GM06990 (cell line): ENCODE results near the gene RPL28.

Experiments used
- DNase-seq: peaks from one replicate; pipeline ENCODE4 v3.0.0-alpha.2; 2011; ENCODE audit not compliant: insufficient read length; ENCODE audit errors: extremely low read depth
- H3K27me3 ChIP-seq: replicated peaks from 2 replicates; pipeline ENCODE4 v1.6.0; 2011; ENCODE audit warnings: low read length; ENCODE audit not compliant: control insufficient read depth, insufficient read depth
- H3K36me3 ChIP-seq: 2 replicates; pipeline ENCODE4 v1.5.1; 2011; ENCODE audit warnings: low read length; ENCODE audit not compliant: control insufficient read depth, insufficient read depth
- H3K4me3 ChIP-seq: replicated peaks from 2 replicates; pipeline ENCODE4 v1.5.1; 2011; ENCODE audit warnings: low read depth, mild to moderate bottlenecking, control low read depth, low read length
- TF ChIP-seq, protein P1 (sequence below): IDR thresholded peaks from 2 replicates; pipeline ENCODE4 v1.5.1; 2011; ENCODE audit warnings: low read length, control low read depth, mild to moderate bottlenecking, inconsistent platforms; ENCODE audit not compliant: insufficient read depth, poor library complexity, severe bottlenecking

Gene RPL28

DNA sequence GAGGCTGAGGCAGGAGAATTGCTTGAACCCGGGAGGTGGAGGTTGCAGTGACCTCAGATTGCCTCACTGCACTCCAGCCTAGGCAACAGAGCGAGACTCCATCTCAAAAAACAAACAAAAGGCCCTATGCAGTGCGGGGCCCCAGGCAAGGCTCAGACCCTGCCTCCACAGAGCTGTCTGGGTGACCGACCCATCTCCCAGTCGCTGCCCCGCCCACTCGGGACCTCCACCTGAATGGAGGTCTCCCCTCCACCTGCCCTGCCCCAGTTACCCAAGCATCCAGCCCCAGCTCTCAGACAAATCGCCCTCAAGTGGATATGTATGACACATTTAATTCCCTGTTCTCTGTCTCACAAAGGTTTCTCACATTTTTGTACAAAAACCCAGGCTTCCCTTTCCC is 20.5 kb upstream of the RPL28 start:
- no peaks in the 10 kb centered on the region; the same call in 1 of the 2 replicates for H3K27me3 ChIP-seq
- DNase-seq: no peak
- no peaks in the 10 kb centered on the region for H3K36me3 ChIP-seq
- H3K4me3 ChIP-seq: no peak overlapping the region
- TF ChIP-seq, protein P1, sequence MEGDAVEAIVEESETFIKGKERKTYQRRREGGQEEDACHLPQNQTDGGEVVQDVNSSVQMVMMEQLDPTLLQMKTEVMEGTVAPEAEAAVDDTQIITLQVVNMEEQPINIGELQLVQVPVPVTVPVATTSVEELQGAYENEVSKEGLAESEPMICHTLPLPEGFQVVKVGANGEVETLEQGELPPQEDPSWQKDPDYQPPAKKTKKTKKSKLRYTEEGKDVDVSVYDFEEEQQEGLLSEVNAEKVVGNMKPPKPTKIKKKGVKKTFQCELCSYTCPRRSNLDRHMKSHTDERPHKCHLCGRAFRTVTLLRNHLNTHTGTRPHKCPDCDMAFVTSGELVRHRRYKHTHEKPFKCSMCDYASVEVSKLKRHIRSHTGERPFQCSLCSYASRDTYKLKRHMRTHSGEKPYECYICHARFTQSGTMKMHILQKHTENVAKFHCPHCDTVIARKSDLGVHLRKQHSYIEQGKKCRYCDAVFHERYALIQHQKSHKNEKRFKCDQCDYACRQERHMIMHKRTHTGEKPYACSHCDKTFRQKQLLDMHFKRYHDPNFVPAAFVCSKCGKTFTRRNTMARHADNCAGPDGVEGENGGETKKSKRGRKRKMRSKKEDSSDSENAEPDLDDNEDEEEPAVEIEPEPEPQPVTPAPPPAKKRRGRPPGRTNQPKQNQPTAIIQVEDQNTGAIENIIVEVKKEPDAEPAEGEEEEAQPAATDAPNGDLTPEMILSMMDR: no peak

DNA sequence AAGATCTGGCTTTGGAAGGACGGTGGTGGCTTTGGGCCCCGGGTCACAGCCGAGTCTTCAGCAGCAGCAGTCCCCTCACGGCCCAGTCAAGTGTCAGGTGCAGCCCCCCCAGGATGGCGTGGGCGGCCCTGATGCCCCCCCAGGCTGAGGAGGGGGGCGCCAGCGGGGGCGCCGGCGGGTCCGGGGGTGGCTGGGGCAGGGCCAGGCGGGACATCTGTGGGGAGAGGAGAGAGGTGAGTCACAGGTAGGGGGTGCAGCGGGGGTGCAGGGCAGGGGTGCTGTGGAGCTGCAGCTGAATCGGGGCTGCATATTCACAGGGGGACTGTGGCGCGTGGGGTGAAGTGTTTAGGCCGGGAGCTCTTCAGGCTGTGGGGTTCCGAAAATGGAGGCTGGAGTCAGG is 19.8 kb upstream of the RPL28 start:
- no peak for DNase-seq
- no peaks in the 10 kb centered on the region for H3K36me3 ChIP-seq
- no peak overlapping the region for H3K4me3 ChIP-seq
- TF ChIP-seq, protein P1: no peak
- H3K27me3 ChIP-seq: no peaks in the 10 kb centered on the region; the same call in none of the 2 replicates

DNA sequence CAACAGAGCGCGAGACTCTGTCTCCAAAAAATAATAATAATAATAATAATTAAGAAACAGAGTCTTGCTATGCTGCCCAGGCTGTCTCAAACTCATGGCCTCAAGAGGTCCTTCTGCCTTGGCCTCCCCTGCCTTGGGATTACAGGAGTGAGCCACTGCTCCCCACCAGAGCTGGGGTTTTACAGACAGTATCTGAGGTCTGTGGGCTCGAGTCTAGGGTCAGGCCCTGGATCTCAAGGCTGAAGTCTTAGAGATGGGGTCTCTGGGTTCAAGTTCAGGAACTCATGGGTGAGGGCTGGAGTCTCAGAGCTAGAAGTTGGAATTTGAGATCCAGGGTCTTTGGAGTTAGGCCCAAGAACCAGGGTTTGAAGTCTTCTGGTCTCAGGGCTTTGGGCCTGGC is 18.9 kb upstream of the RPL28 start:
- DNase-seq: no peak
- H3K27me3 ChIP-seq: no peaks in the 10 kb centered on the region; the same call in none of the 2 replicates
- TF ChIP-seq, protein P1: no peak
- no peaks in the 10 kb centered on the region for H3K36me3 ChIP-seq
- H3K4me3 ChIP-seq: no peak overlapping the region

DNA sequence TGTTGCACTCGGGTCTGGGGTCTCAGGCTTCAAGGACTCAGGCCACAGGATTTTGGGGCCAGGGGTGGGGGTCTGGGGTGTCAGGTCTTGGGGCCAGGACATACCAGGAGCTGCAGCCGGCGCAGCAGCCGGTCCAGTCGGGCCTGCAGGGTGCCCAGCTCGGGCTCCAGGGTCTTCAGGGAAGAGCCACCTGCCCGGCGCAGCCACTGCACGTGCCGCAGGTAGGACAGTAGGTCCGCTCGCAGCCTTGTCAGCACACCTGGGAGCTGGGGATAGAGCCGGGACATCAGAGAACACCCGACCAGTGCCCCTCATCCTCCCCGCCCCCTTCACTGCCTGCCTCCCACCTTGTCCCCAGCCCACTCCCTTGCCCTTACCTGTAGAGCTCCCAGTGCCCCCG is 17.6 kb upstream of the RPL28 start:
- no peaks in the 10 kb centered on the region for H3K36me3 ChIP-seq
- DNase-seq: no peak
- TF ChIP-seq, protein P1: no peak
- H3K27me3 ChIP-seq: no peaks in the 10 kb centered on the region; the same call in none of the 2 replicates
- no peak overlapping the region for H3K4me3 ChIP-seq

DNA sequence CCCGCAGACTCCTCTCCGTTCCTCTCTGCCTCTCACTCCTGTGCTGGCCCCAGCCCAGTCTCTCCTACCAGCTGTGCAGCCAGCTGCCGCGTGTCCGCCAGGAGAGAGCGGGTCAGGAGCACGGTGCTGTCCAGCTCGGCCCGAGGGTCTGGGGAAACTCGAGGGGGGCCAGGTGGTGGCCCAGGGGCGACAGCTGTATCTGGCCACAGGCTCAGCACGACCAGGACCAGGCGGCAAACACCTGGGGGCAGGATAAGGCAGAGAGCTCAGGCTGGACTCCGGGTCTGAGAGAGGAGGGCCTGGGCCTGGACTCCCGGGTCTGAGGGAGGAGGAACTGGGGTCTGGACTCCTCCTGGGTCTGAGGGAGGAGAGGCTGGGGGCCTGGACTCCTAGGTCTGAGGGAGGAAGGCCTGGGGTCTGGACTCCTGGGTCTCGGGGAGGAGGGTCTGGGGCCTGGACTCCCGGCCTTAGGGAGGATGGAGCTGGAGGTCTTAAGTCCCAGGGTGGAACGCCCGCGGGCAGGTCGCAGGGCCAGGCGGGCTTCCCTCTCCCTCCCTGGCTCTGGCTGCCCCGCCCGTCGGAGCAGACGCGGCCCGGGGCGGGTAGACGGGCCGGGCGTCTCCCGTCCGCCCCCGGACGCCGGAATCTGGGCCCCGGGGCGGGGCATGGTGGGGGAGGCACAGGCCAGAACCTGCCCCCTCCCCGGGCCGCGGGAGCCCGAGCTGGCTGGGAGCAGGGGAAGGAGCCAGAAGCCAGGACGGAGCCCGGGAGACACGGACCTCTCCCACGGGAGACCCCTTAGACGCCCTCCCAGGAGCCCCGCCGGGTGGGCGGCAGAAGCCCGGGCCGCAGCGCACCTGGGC is 16.8 kb upstream of the RPL28 start:
- no peak overlapping the region for H3K4me3 ChIP-seq
- no peak for DNase-seq
- no peaks in the 10 kb centered on the region; the same call in none of the 2 replicates for H3K27me3 ChIP-seq
- H3K36me3 ChIP-seq: no peaks in the 10 kb centered on the region
- TF ChIP-seq, protein P1: no peak
